ENCODE measurements around the gene ABLIM1. TPM values are rescaled to one million over a fixed set of nuclear protein-coding genes. Genes with fewer than 3 reads are reported as not detected.

Gene ABLIM1
- total and polyA plus RNA-seq, 2 of the 4 experiments (the other 2 are of a cell fraction): 7.7 to 9.9 TPM

- 0 out of 3 replicates have a peak overlapping the region, but pooled peaks have one; percentile 3 for H2BK15ac ChIP-seq (ENCODE audit: low read depth, low read length)
- DNase-seq: peak; percentile 38
- peaks cover 5% of the 10 kb centered on the region; the same call in 1 of the 2 replicates for H3K27me3 ChIP-seq (ENCODE audit: control insufficient read depth, insufficient read depth, low read length)
- no peaks in the 10 kb centered on the region for H3K9me3 ChIP-seq (ENCODE audit: control insufficient read depth, insufficient read depth, low read length)
- no peaks in the 10 kb centered on the region for H3K36me3 ChIP-seq (ENCODE audit: control insufficient read depth, insufficient read depth, low read length)
- H3K56ac ChIP-seq (ENCODE audit: extremely low read depth, insufficient read depth, low read length): no peak overlapping the region
- WGBS, 2 experiments (ENCODE audit: extremely low coverage in 2 of 2, insufficient read length in 1 of 2): 60% methylated on average over 1 of the region's 1 CpG; no CpG with 5 or more reads in 1 of the 2 experiments
- H3K27ac ChIP-seq (ENCODE audit: insufficient read depth, low read length): no peak overlapping the region
- peaks cover 14% of the 10 kb centered on the region for H3K4me1 ChIP-seq (ENCODE audit: control insufficient read depth, insufficient read depth, low read length)
- no peak overlapping the region for H3K9ac ChIP-seq (ENCODE audit: low read depth, low read length)
- in situ Hi-C loops (cut with MboI; ENCODE audit: low sequenced_read_pairs) (no loop called here), dilution Hi-C loops (cut with HindIII; ENCODE audit: low sequenced_read_pairs, unreplicated experiment) (no loop called here), intact Hi-C loops (cut with micrococcal nuclease) (no loop called here)
- BruUV-seq (replicated peaks): no TSS peak
- H4K20me1 ChIP-seq (ENCODE audit: insufficient read depth, low read length): peaks cover 13% of the 10 kb centered on the region; the same call in 1 of the 2 replicates
- H3K18ac ChIP-seq (ENCODE audit: low read depth, low read length): no peak overlapping the region
- TF ChIP-seq CEBPB (IDR thresholded peaks at IDR 0.05; ENCODE audit: low read depth, low read length) (no peak), RAD21 (IDR thresholded peaks at IDR 0.05; ENCODE audit: low read length) (no peak)
- ChIA-PET POLR2A (ENCODE audit: unreplicated experiment) (no interaction called here), CTCF (no interaction called here)
- H2AFZ ChIP-seq (replicated peaks; ENCODE audit: low read length, poor library complexity): no peak overlapping the region
- H2AK5ac ChIP-seq (ENCODE audit: low read depth, low read length): peak overlapping the region; percentile 44; the same call in 1 of the 2 replicates
- H3K4me2 ChIP-seq (ENCODE audit: low read depth, low read length): no peak overlapping the region
- no peak overlapping the region for H2BK20ac ChIP-seq (ENCODE audit: low read depth, low read length)
- no peak overlapping the region for H4K91ac ChIP-seq (ENCODE audit: insufficient read depth, low read depth, low read length)
- H3K4me3 ChIP-seq (ENCODE audit: insufficient read depth, low read depth, low read length): no peak overlapping the region
- peaks cover 15% of the 10 kb centered on the region for H3K9me1 ChIP-seq (ENCODE audit: insufficient read depth, low read length)
- peak overlapping the region; percentile 1; the same call in 1 of the 2 replicates for H3K4ac ChIP-seq (ENCODE audit: low read depth, low read length)
- no peak overlapping the region for H2BK120ac ChIP-seq (ENCODE audit: low read depth, low read length)
- ATAC-seq (ENCODE audit: low read depth): no peak
- H2AK9ac ChIP-seq (replicated peaks; ENCODE audit: low read depth, low read length, poor library complexity): peak overlapping the region; percentile 2
- no peak overlapping the region for H2BK5ac ChIP-seq (ENCODE audit: low read depth, low read length, poor library complexity, severe bottlenecking)
- H3K14ac ChIP-seq (replicated peaks; ENCODE audit: low read depth, low read length): no peak overlapping the region
- no peak overlapping the region for H4K5ac ChIP-seq (ENCODE audit: low read depth, low read length)
- H3K79me1 ChIP-seq (ENCODE audit: low read depth in 1 of 2, low read length in 2 of 2): peaks cover 0 to 6% of the 10 kb centered on the region in 2 experiments; a peak in 1 of 4 replicates
- H3K23ac ChIP-seq (ENCODE audit: low read depth, low read length): no peak overlapping the region
- H4K8ac ChIP-seq (ENCODE audit: low read depth in 2 of 2, low read length in 2 of 2): no peak overlapping the region
Measured at GRCh38 chr10:114626841-114627240, 31.2 kb downstream of the ABLIM1 start.

All from IMR-90 (cell line).